H9 (cell line): ENCODE measurements around the gene RPS24. TPM values are rescaled to one million over a fixed set of nuclear protein-coding genes. Genes with fewer than 3 reads are reported as not detected.

Experiments used
- DNase-seq: peaks from one replicate; pipeline ENCODE4 v3.0.0-alpha.2; 2017
- H2AFZ ChIP-seq: one replicate; pipeline ENCODE4 v1.6.1; 2013; ENCODE audit warnings: mild to moderate bottlenecking, low read length, control low read depth, moderate library complexity
- H2AK5ac ChIP-seq: 2 replicates; pipeline ENCODE4 v1.6.1; 2013; ENCODE audit warnings: low read length, control low read depth, mixed read lengths; ENCODE audit not compliant: insufficient read length
- H2BK120ac ChIP-seq: one replicate; pipeline ENCODE4 v1.6.1; 2013; ENCODE audit warnings: low read depth, mild to moderate bottlenecking, low read length, control low read depth, inconsistent platforms; ENCODE audit not compliant: poor library complexity, severe bottlenecking
- H2BK12ac ChIP-seq: 2 replicates; pipeline ENCODE4 v1.6.1; 2013; ENCODE audit warnings: low read length, control low read depth, mixed read lengths, low read depth; ENCODE audit not compliant: insufficient read length
- H2BK15ac ChIP-seq: 2 replicates; pipeline ENCODE4 v1.6.1; 2013; ENCODE audit warnings: low read depth, low read length, control low read depth
- H2BK20ac ChIP-seq: one replicate; pipeline ENCODE4 v1.6.1; 2013; ENCODE audit warnings: low read depth, mild to moderate bottlenecking, low read length, control low read depth, inconsistent platforms; ENCODE audit not compliant: poor library complexity, severe bottlenecking
- H2BK5ac ChIP-seq: 2 replicates; pipeline ENCODE4 v1.6.1; 2013; ENCODE audit warnings: low read length, control low read depth, mixed read lengths; ENCODE audit not compliant: insufficient read length
- H3K14ac ChIP-seq: 2 replicates; pipeline ENCODE4 v1.6.1; 2013; ENCODE audit warnings: low read length, control low read depth; ENCODE audit not compliant: insufficient read depth
- H3K18ac ChIP-seq: 2 replicates; pipeline ENCODE4 v1.6.1; 2013; ENCODE audit warnings: low read depth, mild to moderate bottlenecking, mixed read lengths, low read length, control low read depth; ENCODE audit not compliant: insufficient read length
- H3K23ac ChIP-seq: 2 replicates; pipeline ENCODE4 v1.6.1; 2013; ENCODE audit warnings: low read length, control low read depth, mixed read lengths, low read depth; ENCODE audit not compliant: insufficient read length
- H3K23me2 ChIP-seq: 2 replicates; pipeline ENCODE4 v1.6.1; 2013; ENCODE audit warnings: low read depth, mild to moderate bottlenecking, mixed read lengths, low read length, control low read depth; ENCODE audit not compliant: insufficient read length, poor library complexity, severe bottlenecking
- H3K27ac ChIP-seq: 2 replicates; pipeline ENCODE4 v1.5.1; 2013; ENCODE audit warnings: low read length, control low read depth, mixed read lengths, low read depth; ENCODE audit not compliant: insufficient read length
- H3K27me3 ChIP-seq: 2 replicates; pipeline ENCODE4 v1.6.1; 2013; ENCODE audit warnings: low read length, control low read depth, inconsistent platforms; ENCODE audit not compliant: insufficient read depth
- H3K4ac ChIP-seq: 2 replicates; pipeline ENCODE4 v1.6.1; 2013; ENCODE audit warnings: low read depth, mild to moderate bottlenecking, control low read depth, inconsistent platforms, low read length, moderate library complexity
- H3K4me1 ChIP-seq: 2 replicates; pipeline ENCODE4 v1.6.1; 2013; ENCODE audit warnings: low read length, control low read depth, inconsistent platforms; ENCODE audit not compliant: insufficient read depth
- H3K4me2 ChIP-seq: 2 replicates; pipeline ENCODE4 v1.6.1; 2013; ENCODE audit warnings: low read length, control low read depth, mixed read lengths; ENCODE audit not compliant: insufficient read length, insufficient read depth
- H3K56ac ChIP-seq: 2 replicates; pipeline ENCODE4 v1.6.1; 2013; ENCODE audit warnings: low read depth, mild to moderate bottlenecking, mixed read lengths, low read length, control low read depth; ENCODE audit not compliant: insufficient read length
- H3K79me1 ChIP-seq: 2 replicates; pipeline ENCODE4 v1.6.1; 2013; ENCODE audit warnings: low read depth, mild to moderate bottlenecking, moderate library complexity, low read length, control low read depth, inconsistent platforms; ENCODE audit not compliant: insufficient read depth, poor library complexity, severe bottlenecking
- H3K79me2 ChIP-seq: 2 replicates; pipeline ENCODE4 v1.6.1; 2013; ENCODE audit warnings: low read length, control low read depth, inconsistent platforms; ENCODE audit not compliant: insufficient read depth
- H3K9ac ChIP-seq: 2 replicates; pipeline ENCODE4 v1.6.1; 2013; ENCODE audit warnings: low read length, control low read depth, mixed read lengths; ENCODE audit not compliant: insufficient read length; ENCODE audit errors: extremely low read depth
- H3K9me3 ChIP-seq: one replicate; pipeline ENCODE4 v1.6.1; 2013; ENCODE audit warnings: low read depth, low read length, inconsistent platforms; ENCODE audit not compliant: control insufficient read depth
- H3T11ph ChIP-seq: one replicate; pipeline ENCODE4 v1.6.1; 2013; ENCODE audit warnings: mild to moderate bottlenecking, low read length, control low read depth, inconsistent platforms
- H4K20me1 ChIP-seq: one replicate; pipeline ENCODE4 v1.6.1; 2013; ENCODE audit not compliant: control insufficient read depth, insufficient read length, insufficient read depth
- H4K5ac ChIP-seq: 2 replicates; pipeline ENCODE4 v1.6.1; 2013; ENCODE audit warnings: low read depth, mild to moderate bottlenecking, mixed read lengths, low read length, control low read depth; ENCODE audit not compliant: insufficient read length
- H4K8ac ChIP-seq: replicated peaks from 2 replicates; pipeline ENCODE4 v1.6.1; 2013; ENCODE audit warnings: low read length, control low read depth, mixed read lengths, low read depth; ENCODE audit not compliant: insufficient read length
- H4K91ac ChIP-seq: 2 replicates; pipeline ENCODE4 v1.6.1; 2013; ENCODE audit warnings: low read depth, mild to moderate bottlenecking, moderate library complexity, mixed read lengths, low read length, control low read depth; ENCODE audit not compliant: insufficient read length
- H3K27ac Mint-ChIP-seq, 3 experiments: 2 replicates in 2 of 3; 3 replicates in 1 of 3; pipeline ENCODE4 v1.8.0; 2020 to 2021; ENCODE audit warnings: mixed read lengths in 3 of 3, mild to moderate bottlenecking in 1 of 3, moderate library complexity in 1 of 3
- H3K27me3 Mint-ChIP-seq: 2 replicates; pipeline ENCODE4 v1.8.0; 2021; ENCODE audit warnings: low read depth, mild to moderate bottlenecking, moderate library complexity, mixed read lengths
- H3K36me3 Mint-ChIP-seq, 3 experiments: 2 replicates in 2 of 3; 3 replicates in 1 of 3; pipeline ENCODE4 v1.8.0; 2020 to 2021; ENCODE audit warnings: low read depth in 3 of 3, mixed read lengths in 3 of 3; ENCODE audit not compliant: insufficient read depth in 1 of 3
- H3K4me1 Mint-ChIP-seq, 2 experiments: 2 replicates each; pipeline ENCODE4 v1.8.0; 2020; ENCODE audit warnings: mixed read lengths in 2 of 2
- H3K4me3 Mint-ChIP-seq, 2 experiments: 2 replicates in 1 of 2; 3 replicates in 1 of 2; pipeline ENCODE4 v1.8.0; 2020 to 2021; ENCODE audit warnings: mild to moderate bottlenecking in 2 of 2, mixed read lengths in 2 of 2, moderate library complexity in 1 of 2
- H3K9me3 Mint-ChIP-seq, 2 experiments: 2 replicates in 1 of 2; 3 replicates in 1 of 2; pipeline ENCODE4 v1.8.0; 2020; ENCODE audit warnings: mild to moderate bottlenecking in 2 of 2, mixed read lengths in 2 of 2, moderate library complexity in 1 of 2
- CTCF ChIP-seq: fragments of 200-600 bp; sonication (generic); conservative IDR thresholded peaks from 3 replicates; pipeline ENCODE4 v1.8.0; 2021; ENCODE audit warnings: antibody characterized with exemption, mild to moderate bottlenecking
- WGBS: extraction: QIAGEN DNeasy Blood & Tissue Kit; methylation state at CpG from one replicate; pipeline ENCODE4 v1.1.7; 2013; ENCODE audit warnings: missing lambda C conversion rate, low lambda C conversion rate, mixed read lengths; ENCODE audit not compliant: insufficient read length; ENCODE audit errors: extremely low coverage; 5-methylcytosine and 5-hydroxymethylcytosine counted together
- total RNA-seq: library from RNA; stranded (reverse); gene quantifications from 2 replicates; pipeline ENCODE4 v1.2.1, GENCODE V29; 2021

Gene RPS24
- total RNA-seq, 1 experiment from 2014 or later: 1,966 TPM

- H3K9me3 Mint-ChIP-seq: no peaks in the 10 kb centered on the region; a peak in 1 of 5 replicates
- H3K27me3 ChIP-seq: no peaks in the 10 kb centered on the region
- H2BK5ac ChIP-seq: no peak overlapping the region
- H3K4me1 Mint-ChIP-seq: no peaks in the 10 kb centered on the region; a peak in 1 of 4 replicates
- H3K4me1 ChIP-seq: no peaks in the 10 kb centered on the region
- no peak overlapping the region for H2BK120ac ChIP-seq
- no peaks in the 10 kb centered on the region for H4K20me1 ChIP-seq
- H2AK5ac ChIP-seq: no peak overlapping the region
- DNase-seq: no peak
- no peak overlapping the region for H3T11ph ChIP-seq
- H3K27me3 Mint-ChIP-seq: no peaks in the 10 kb centered on the region
- H2AFZ ChIP-seq: no peak overlapping the region
- no peak overlapping the region for H2BK12ac ChIP-seq
- H3K18ac ChIP-seq: no peak overlapping the region
- no peak overlapping the region for H3K4me3 Mint-ChIP-seq
- H3K23ac ChIP-seq: no peak overlapping the region
- no peak for TF ChIP-seq CTCF
- no CpG with 5 or more reads among the region's 7 CpGs for WGBS
- H3K27ac Mint-ChIP-seq: no peak overlapping the region; a peak in 1 of 7 replicates
- no peak overlapping the region for H3K4me2 ChIP-seq
- no peak overlapping the region for H3K56ac ChIP-seq
- no peak overlapping the region for H2BK15ac ChIP-seq
- H3K9ac ChIP-seq: no peak overlapping the region
- no peak overlapping the region for H3K14ac ChIP-seq
- peaks cover 37 to 96% (median 90%) of the 10 kb centered on the region in 3 experiments for H3K36me3 Mint-ChIP-seq
- no peak overlapping the region for H4K91ac ChIP-seq
- no peak overlapping the region for H3K27ac ChIP-seq
- no peaks in the 10 kb centered on the region for H3K79me2 ChIP-seq
- H3K9me3 ChIP-seq: no peaks in the 10 kb centered on the region
- no peak overlapping the region for H4K8ac ChIP-seq
- H3K23me2 ChIP-seq: no peaks in the 10 kb centered on the region
- no peak overlapping the region for H4K5ac ChIP-seq
- no peak overlapping the region for H2BK20ac ChIP-seq
- no peaks in the 10 kb centered on the region for H3K79me1 ChIP-seq
- no peak overlapping the region for H3K4ac ChIP-seq
Observed at GRCh38 chr10:77987671-77988255, 45.9 kb upstream of the RPS24 start.
